SU-DHL-6 (cell line): Measurements from ENCODE around the gene SERPINH1.

ENCODE experiments used
- H2AFZ ChIP-seq: fragments of 200-600 bp; sonication (generic); 2 replicates; pipeline ENCODE4 v1.6.1; 2014; ENCODE audit warnings: low read depth, mild to moderate bottlenecking, moderate library complexity, mixed read lengths, antibody characterized with exemption, low read length; ENCODE audit not compliant: severe bottlenecking
- H3F3A ChIP-seq: fragments of 200-600 bp; shearing (Covaris generic); 2 replicates; pipeline ENCODE4 v1.6.0; 2016; ENCODE audit warnings: antibody characterized with exemption, mild to moderate bottlenecking; ENCODE audit not compliant: insufficient read depth
- H3K27ac ChIP-seq: fragments of 200-600 bp; sonication (generic); 2 replicates; pipeline ENCODE4 v1.5.1; 2016; ENCODE audit warnings: low read depth, mild to moderate bottlenecking, low read length, moderate library complexity, mixed read lengths
- H3K27me3 ChIP-seq: fragments of 200-600 bp; sonication (generic), shearing (Covaris generic); 2 replicates; pipeline ENCODE4 v1.6.0; 2014; ENCODE audit warnings: mild to moderate bottlenecking, low read length
- H3K36me3 ChIP-seq: fragments of 200-600 bp; sonication (generic); 2 replicates; pipeline ENCODE4 v1.6.1; 2014; ENCODE audit warnings: mild to moderate bottlenecking, low read length, mixed read lengths
- H3K4me2 ChIP-seq: fragments of 300-600, 200-600 bp; shearing (Covaris generic), sonication (generic); 2 replicates; pipeline ENCODE4 v1.6.0; 2014; ENCODE audit warnings: low read length, low read depth, mild to moderate bottlenecking; ENCODE audit not compliant: poor library complexity, severe bottlenecking
- H3K4me3 ChIP-seq: fragments of 200-600 bp; sonication (generic); 2 replicates; pipeline ENCODE4 v1.5.1; 2014; ENCODE audit warnings: antibody characterized with exemption, low read length, mild to moderate bottlenecking, mixed read lengths; ENCODE audit not compliant: insufficient read depth, poor library complexity, severe bottlenecking
- H3K79me2 ChIP-seq: fragments of 200-600 bp; sonication (generic); 2 replicates; pipeline ENCODE4 v1.6.1; 2014; ENCODE audit warnings: mild to moderate bottlenecking, low read length, moderate library complexity; ENCODE audit not compliant: insufficient read depth
- H3K9ac ChIP-seq: fragments of 200-600 bp; sonication (generic); 2 replicates; pipeline ENCODE4 v1.7.0; 2014; ENCODE audit warnings: mild to moderate bottlenecking, low read length
- H3K9me2 ChIP-seq: fragments of 200-600 bp; sonication (generic); replicated peaks from 2 replicates; pipeline ENCODE4 v1.6.1; 2014; ENCODE audit warnings: low read length; ENCODE audit not compliant: insufficient read depth
- H3K9me3 ChIP-seq: fragments of 200-600 bp; sonication (generic); 2 replicates; pipeline ENCODE4 v1.6.1; 2014; ENCODE audit warnings: low read length, mixed read lengths; ENCODE audit not compliant: insufficient read depth
- H4K20me1 ChIP-seq: fragments of 200-600 bp; sonication (generic); 2 replicates; pipeline ENCODE4 v1.6.1; 2014; ENCODE audit warnings: low read depth, mild to moderate bottlenecking, antibody characterized with exemption, low read length, moderate library complexity, mixed read lengths
- CTCF ChIP-seq: fragments of 200-600 bp; sonication (generic); IDR thresholded peaks from one replicate; pipeline ENCODE4 v1.5.1; 2017; ENCODE audit warnings: antibody characterized with exemption, mild to moderate bottlenecking, low read length, moderate library complexity; ENCODE audit not compliant: insufficient read depth, poor library complexity, severe bottlenecking
- EZH2phosphoT487 ChIP-seq: fragments of 200-600 bp; sonication (generic), shearing (Covaris generic); conservative IDR thresholded peaks from 2 replicates; pipeline ENCODE4 v1.6.1; 2018; ENCODE audit warnings: mild to moderate bottlenecking, antibody characterized with exemption, low read length, moderate library complexity, mixed read lengths

Gene SERPINH1

DNA sequence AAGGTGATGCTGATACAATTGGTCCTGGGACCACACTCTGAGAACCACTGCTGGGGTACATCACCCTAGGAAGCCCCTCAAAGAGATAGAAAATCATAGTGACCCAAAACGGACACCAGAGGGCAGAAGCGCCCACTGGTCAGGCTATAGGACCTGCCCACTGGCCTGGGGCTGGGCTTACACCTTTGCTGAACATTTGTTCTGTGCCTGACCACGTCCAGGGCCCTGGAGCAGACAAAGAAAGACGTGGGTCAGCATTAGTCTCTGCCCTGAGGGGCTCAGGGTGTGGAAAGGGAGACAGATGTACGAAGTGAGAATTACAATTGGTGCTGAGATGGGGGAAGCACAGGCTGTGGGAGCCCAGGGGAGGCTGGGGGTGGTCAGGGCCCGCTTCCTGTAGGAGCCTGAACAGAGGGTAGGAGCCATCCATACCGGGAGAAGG lies 14.4 kb upstream of the SERPINH1 start:
- Histone ChIP-seq H3K9ac (no peak overlapping the region), H3K9me3 (no peaks in the 10 kb centered on the region), H4K20me1 (no peaks in the 10 kb centered on the region), H3K9me2 (no peaks in the 10 kb centered on the region), H3K36me3 (no peaks in the 10 kb centered on the region), H3K4me3 (no peak overlapping the region), H2AFZ (no peak overlapping the region), H3K79me2 (no peaks in the 10 kb centered on the region), H3K27ac (no peak overlapping the region), H3K4me2 (no peak overlapping the region), H3K27me3 (no peaks in the 10 kb centered on the region), H3F3A (no peaks in the 10 kb centered on the region)
- TF ChIP-seq CTCF (peak; percentile 66), EZH2phosphoT487 (no peak)

DNA sequence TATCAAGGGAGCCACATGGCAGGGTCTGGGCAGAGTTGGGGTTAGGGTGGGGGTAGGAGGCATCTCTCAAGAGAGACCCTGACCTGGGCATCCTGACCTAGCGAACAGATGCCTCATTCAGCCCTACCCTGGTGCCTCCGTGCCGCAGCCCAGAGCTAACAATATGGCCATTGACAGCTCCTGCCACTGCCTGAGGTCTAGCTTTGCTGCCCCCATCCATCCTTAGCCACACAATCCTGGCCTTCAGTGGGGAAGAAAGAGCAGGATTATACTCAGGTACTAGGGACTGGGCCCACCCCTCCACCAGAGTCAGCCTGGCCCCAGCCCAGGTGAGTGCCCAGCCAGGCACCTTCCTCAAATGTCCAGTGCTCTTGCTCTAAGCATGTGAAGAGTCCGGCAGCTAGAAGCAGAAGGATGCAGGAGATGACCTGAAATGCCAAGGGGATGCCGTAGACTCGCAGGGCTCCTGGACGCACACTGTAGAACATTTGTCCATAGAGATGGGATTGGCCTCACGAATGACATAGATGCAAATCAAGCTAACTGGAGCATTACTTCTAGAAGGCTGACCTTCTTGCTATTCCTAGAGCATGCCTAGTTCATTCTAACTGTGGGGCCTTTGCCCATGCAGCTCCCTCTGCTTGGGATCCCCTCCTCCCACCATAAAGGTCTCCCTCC lies 13.3 kb upstream of the SERPINH1 start:
- Histone ChIP-seq H3K9me3 (no peaks in the 10 kb centered on the region), H3K36me3 (no peaks in the 10 kb centered on the region)

GRCh38 chr11:75549370-75549958 lies 12.6 kb upstream of the SERPINH1 start:
- Histone ChIP-seq H3K79me2 (no peaks in the 10 kb centered on the region), H3K27ac (no peak overlapping the region), H4K20me1 (no peaks in the 10 kb centered on the region), H3K9ac (no peak overlapping the region), H3K4me3 (no peak overlapping the region), H3K9me2 (no peaks in the 10 kb centered on the region), H3K36me3 (no peaks in the 10 kb centered on the region), H3K9me3 (no peaks in the 10 kb centered on the region), H3K27me3 (no peaks in the 10 kb centered on the region), H3F3A (no peaks in the 10 kb centered on the region), H3K4me2 (no peak overlapping the region), H2AFZ (no peak overlapping the region)
- no peak for TF ChIP-seq CTCF
- no peak for TF ChIP-seq EZH2phosphoT487

More for the DNA sequence above, 13.3 kb upstream of the SERPINH1 start:
- Histone ChIP-seq H3F3A (no peaks in the 10 kb centered on the region), H4K20me1 (no peaks in the 10 kb centered on the region), H3K4me2 (no peak overlapping the region), H3K27me3 (no peaks in the 10 kb centered on the region), H2AFZ (no peak overlapping the region), H3K27ac (no peak overlapping the region), H3K9me2 (no peaks in the 10 kb centered on the region), H3K79me2 (no peaks in the 10 kb centered on the region), H3K9ac (no peak overlapping the region), H3K4me3 (no peak overlapping the region)
- TF ChIP-seq CTCF, result no peak
- TF ChIP-seq EZH2phosphoT487, result no peak
